WTC11 (cell line): ENCODE data around the gene GALR2.

Source experiments
- E2F4 ChIP-seq: sonication (generic); formaldehyde crosslinking; IDR thresholded peaks from 2 replicates; pipeline ENCODE4 v1.8.1; 2022; ENCODE audit warnings: low read depth, mild to moderate bottlenecking, moderate library complexity, missing genetic modification reagents, borderline replicate concordance
- ETV6 ChIP-seq: sonication (generic); formaldehyde crosslinking; IDR thresholded peaks from 2 replicates; pipeline ENCODE4 v1.8.1; 2022; ENCODE audit warnings: mild to moderate bottlenecking, missing genetic modification reagents
- HMGXB4 ChIP-seq: sonication (generic); formaldehyde crosslinking; IDR thresholded peaks from 2 replicates; pipeline ENCODE4 v1.8.1; 2023; ENCODE audit warnings: mild to moderate bottlenecking, moderate library complexity, missing genetic modification reagents
- IRF1 ChIP-seq: sonication (generic); formaldehyde crosslinking; IDR thresholded peaks from 2 replicates; pipeline ENCODE4 v1.8.0; 2023; ENCODE audit warnings: missing genetic modification reagents
- ZBTB43 ChIP-seq: sonication (generic); formaldehyde crosslinking; IDR thresholded peaks from 2 replicates; pipeline ENCODE4 v1.8.1; 2023; ENCODE audit warnings: mild to moderate bottlenecking, missing genetic modification reagents
- ZNF317 ChIP-seq: sonication (generic); formaldehyde crosslinking; IDR thresholded peaks from 2 replicates; pipeline ENCODE4 v1.8.1; 2023; ENCODE audit warnings: low read depth, mild to moderate bottlenecking, moderate library complexity, missing genetic modification reagents, borderline replicate concordance

GRCh38 chr17:76072148-76072858 is 2.3 kb upstream of the GALR2 start, which contains the start of gene SRP68:
- TF ChIP-seq IRF1 (CRISPR knock-in tag): peak; percentile 78; the same call in 1 of the 2 replicates
- TF ChIP-seq ETV6 (CRISPR knock-in tag): peak; percentile 95; the same call in 1 of the 2 replicates
- TF ChIP-seq HMGXB4 (CRISPR knock-in tag): peak; percentile 71
- no peak for TF ChIP-seq ZBTB43
- 0 out of 2 replicates have a peak, but pooled peaks have one; percentile 60 for TF ChIP-seq E2F4 (CRISPR knock-in tag)
- TF ChIP-seq ZNF317 (CRISPR knock-in tag): no peak
